Loucy (cell line): Measurements from ENCODE around the gene SPEM2.

ENCODE experiments used
- H2AFZ ChIP-seq: fragments of 200-600 bp; sonication (generic); 2 replicates; pipeline ENCODE4 v1.6.0; 2016; ENCODE audit warnings: antibody characterized with exemption, mild to moderate bottlenecking, low read length, moderate library complexity
- H3F3A ChIP-seq: fragments of 200-600 bp; 2 replicates; pipeline ENCODE4 v1.6.0; 2016; ENCODE audit warnings: antibody characterized with exemption, low read depth, mild to moderate bottlenecking
- H3K27me3 ChIP-seq: fragments of 200-600 bp; sonication (generic); 2 replicates; pipeline ENCODE4 v1.6.1; 2014; ENCODE audit warnings: low read length, mild to moderate bottlenecking; ENCODE audit not compliant: insufficient read depth, poor library complexity, severe bottlenecking
- H3K36me3 ChIP-seq: fragments of 200-600 bp; sonication (generic); 2 replicates; pipeline ENCODE4 v1.6.1; 2016; ENCODE audit warnings: low read length; ENCODE audit not compliant: insufficient read depth
- H3K4me1 ChIP-seq: fragments of 200-600 bp; sonication (generic); 2 replicates; pipeline ENCODE4 v1.5.1; 2014; ENCODE audit warnings: low read length, mild to moderate bottlenecking; ENCODE audit not compliant: insufficient read depth, poor library complexity, severe bottlenecking
- H3K4me2 ChIP-seq: fragments of 200-600 bp; sonication (generic); 2 replicates; pipeline ENCODE4 v1.6.0; 2014; ENCODE audit warnings: antibody characterized with exemption, low read length, low read depth, mild to moderate bottlenecking; ENCODE audit not compliant: poor library complexity, severe bottlenecking
- H3K4me3 ChIP-seq: fragments of 200-600 bp; sonication (generic); 2 replicates; pipeline ENCODE4 v1.5.1; 2014; ENCODE audit warnings: low read length, mild to moderate bottlenecking, mixed read lengths; ENCODE audit not compliant: poor library complexity, severe bottlenecking
- H3K79me2 ChIP-seq: fragments of 200-600 bp; sonication (generic); 2 replicates; pipeline ENCODE4 v1.6.1; 2014; ENCODE audit warnings: low read length; ENCODE audit not compliant: insufficient read depth
- H3K9ac ChIP-seq: fragments of 200-600 bp; sonication (generic); 2 replicates; pipeline ENCODE4 v1.6.0; 2014; ENCODE audit warnings: mild to moderate bottlenecking, low read depth, low read length, moderate library complexity; ENCODE audit not compliant: poor library complexity, severe bottlenecking
- H3K9me2 ChIP-seq: fragments of 200-600 bp; sonication (generic); replicated peaks from 2 replicates; pipeline ENCODE4 v1.6.1; 2016; ENCODE audit warnings: low read depth, low read length, mixed read lengths
- H3K9me3 ChIP-seq: fragments of 200-600 bp; sonication (generic); 2 replicates; pipeline ENCODE4 v1.6.1; 2014; ENCODE audit warnings: mild to moderate bottlenecking, antibody characterized with exemption, low read length, low read depth; ENCODE audit not compliant: insufficient read depth
- H4K20me1 ChIP-seq: fragments of 200-600 bp; sonication (generic); 2 replicates; pipeline ENCODE4 v1.6.0; 2014; ENCODE audit warnings: antibody characterized with exemption, low read length, mild to moderate bottlenecking; ENCODE audit not compliant: insufficient read depth, poor library complexity, severe bottlenecking
- CTCF ChIP-seq: fragments of 200-600 bp; sonication (generic); conservative IDR thresholded peaks from 2 replicates; pipeline ENCODE4 v1.5.1; 2014; ENCODE audit warnings: mild to moderate bottlenecking, antibody characterized with exemption, low read length
- EZH2phosphoT487 ChIP-seq: fragments of 200-600 bp; IDR thresholded peaks from 2 replicates; pipeline ENCODE4 v1.6.1; 2018; ENCODE audit warnings: antibody characterized with exemption, mild to moderate bottlenecking, moderate library complexity, borderline replicate concordance

The SPEM2 gene

GRCh38 chr17:7425316-7425715 is at the start of gene SPEM2:
SPEM2 (plus strand) TSS chr17:7425616; CDS start chr17:7425689, 73 bp downstream.
- no peak within 1 kb of the TSS for H3K9ac ChIP-seq
- H3K4me2 ChIP-seq: no peak within 1 kb of the TSS
- no peaks in the 10 kb centered on the region for H3K9me3 ChIP-seq
- H3K79me2 ChIP-seq: no peaks in the 10 kb centered on the region
- H3K4me3 ChIP-seq: no peak within 1 kb of the TSS
- H4K20me1 ChIP-seq: no peaks in the 10 kb centered on the region
- TF ChIP-seq CTCF (no peak), EZH2phosphoT487 (no peak)
- H3K4me1 ChIP-seq: no peaks in the 10 kb centered on the region
- no peaks in the 10 kb centered on the region for H3F3A ChIP-seq
- no peak within 1 kb of the TSS for H2AFZ ChIP-seq
- no peaks in the 10 kb centered on the region for H3K9me2 ChIP-seq
- H3K27me3 ChIP-seq: no peaks in the 10 kb centered on the region
- no peaks in the 10 kb centered on the region for H3K36me3 ChIP-seq

- no peaks in the 10 kb centered on the region for H3F3A ChIP-seq
- no peak overlapping the region for H2AFZ ChIP-seq
- H3K9me2 ChIP-seq: no peaks in the 10 kb centered on the region
- no peaks in the 10 kb centered on the region for H3K36me3 ChIP-seq
- no peaks in the 10 kb centered on the region for H3K9me3 ChIP-seq
- H3K9ac ChIP-seq: no peak overlapping the region
- TF ChIP-seq CTCF (no peak), EZH2phosphoT487 (no peak)
- no peaks in the 10 kb centered on the region for H3K4me1 ChIP-seq
- H3K79me2 ChIP-seq: no peaks in the 10 kb centered on the region
- H4K20me1 ChIP-seq: no peaks in the 10 kb centered on the region
- no peaks in the 10 kb centered on the region for H3K27me3 ChIP-seq
- H3K4me2 ChIP-seq: no peak overlapping the region
- no peak overlapping the region for H3K4me3 ChIP-seq
These were observed 46.3 kb upstream of the SPEM2 start for GRCh38 chr17:7379134-7379533.

GRCh38 chr17:7380321-7380720 is 45.1 kb upstream of the SPEM2 start:
- no peak overlapping the region for H2AFZ ChIP-seq
- H3K36me3 ChIP-seq: no peaks in the 10 kb centered on the region
- no peaks in the 10 kb centered on the region for H4K20me1 ChIP-seq
- H3K9me3 ChIP-seq: no peaks in the 10 kb centered on the region
- H3F3A ChIP-seq: no peaks in the 10 kb centered on the region
- no peak overlapping the region for H3K4me3 ChIP-seq
- H3K9me2 ChIP-seq: no peaks in the 10 kb centered on the region
- H3K79me2 ChIP-seq: no peaks in the 10 kb centered on the region
- no peak for TF ChIP-seq CTCF
- no peak for TF ChIP-seq EZH2phosphoT487
- no peaks in the 10 kb centered on the region for H3K4me1 ChIP-seq
- no peak overlapping the region for H3K9ac ChIP-seq
- H3K27me3 ChIP-seq: no peaks in the 10 kb centered on the region
- H3K4me2 ChIP-seq: no peak overlapping the region
